Testis (tissue), 3 donors: ENCODE data around the gene PDE7B. TPM values are rescaled to one million over a fixed set of nuclear protein-coding genes. Genes with fewer than 3 reads are reported as not detected.

Source experiments
- DNase-seq: peaks from one replicate; pipeline ENCODE4 v3.0.0-alpha.2; 2019
- H3K27ac ChIP-seq, 2 donors: fragments of 200-600 bp; sonication (generic); one replicate each; pipeline ENCODE4 v1.5.1; 2019
- H3K27me3 ChIP-seq: fragments of 200-600 bp; sonication (generic); one replicate; pipeline ENCODE4 v1.5.1; 2019
- H3K36me3 ChIP-seq: fragments of 200-600 bp; sonication (generic); one replicate; pipeline ENCODE4 v1.5.1; 2017; ENCODE audit warnings: low read depth; ENCODE audit errors: missing control alignments
- H3K4me1 ChIP-seq: fragments of 200-600 bp; sonication (generic); one replicate; pipeline ENCODE4 v1.5.1; 2019
- H3K4me3 ChIP-seq, 2 donors: fragments of 200-600 bp; sonication (generic); one replicate each; pipeline ENCODE4 v1.5.1; 2017 to 2019
- H3K9me3 ChIP-seq: fragments of 200-600 bp; sonication (generic); one replicate; pipeline ENCODE4 v1.5.1; 2017
- POLR2A ChIP-seq: fragments of 450-650 bp; IDR thresholded peaks from one replicate; pipeline ENCODE4 v1.6.1; 2017; ENCODE audit warnings: antibody characterized with exemption, mild to moderate bottlenecking, moderate library complexity
- WGBS, 2 donors: methylation state at CpG; one replicate each; pipeline ENCODE4 v1.1.5; 2018; 5-methylcytosine and 5-hydroxymethylcytosine counted together
- intact Hi-C: fragments of 100-400 bp; cut with DNase I; formaldehyde crosslinking; loops from one replicate; pipeline ENCODE4 v1.15.1; 2023; ENCODE audit warnings: low total_unique reads
- polyA plus RNA-seq: library from polyadenylated mRNA; stranded (reverse); fragments of 350-450 nt; fragmentation: Illumina TruSeq; extraction: RNeasy Lipid Tissue Mini Kit (QIAGEN cat#74804); gene quantifications from one replicate; pipeline ENCODE4 v1.2.3, GENCODE V29; 2014; ENCODE audit warnings: low read depth, low replicate concordance; ENCODE audit not compliant: insufficient read depth
- total RNA-seq, 2 donors: library from RNA; depleted of rRNA; stranded (reverse); fragments of >200 nt; gene quantifications; one replicate each; pipeline ENCODE4 v1.2.3, GENCODE V29; 2016
- TF ChIP-seq, protein P1 (sequence below), 3 experiments: fragments of 450-650 bp in 2 of 3; fragments of 200-600 bp in 1 of 3; sonication (generic) in 1 of 3; IDR thresholded peaks; one replicate each; pipeline ENCODE4 v1.5.1; 2016 to 2019; ENCODE audit warnings: antibody characterized with exemption in 3 of 3, mild to moderate bottlenecking in 2 of 3, moderate library complexity in 1 of 3

PDE7B gene
- total and polyA plus RNA-seq, 3 donors from 2014 or later: 3.7 to 6.9 (median 4.4) TPM

DNA sequence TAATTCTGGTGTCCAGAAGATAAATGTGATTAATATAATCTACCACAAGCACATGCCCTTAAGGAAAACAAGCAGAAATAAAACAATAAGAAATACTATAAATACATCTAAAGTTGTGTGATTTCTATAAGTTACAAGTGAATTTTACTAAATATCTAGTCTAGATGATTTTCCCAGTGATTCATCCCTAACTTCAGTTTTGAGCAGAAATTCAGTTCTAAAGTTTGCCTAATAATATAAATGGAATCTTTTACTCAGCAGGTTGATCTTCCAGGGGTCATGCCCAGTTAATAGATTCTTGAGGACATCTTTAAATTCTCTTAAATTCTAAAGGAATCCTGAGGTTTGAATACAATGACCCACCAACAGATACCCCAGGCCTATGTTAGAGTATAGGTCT lies 37.3 kb downstream of the PDE7B start:
- no peak for DNase-seq
- no peak overlapping the region for H3K4me3 ChIP-seq
- no peaks in the 10 kb centered on the region for H3K27me3 ChIP-seq
- H3K4me1 ChIP-seq: no peaks in the 10 kb centered on the region
- H3K9me3 ChIP-seq: no peaks in the 10 kb centered on the region
- no peak overlapping the region for H3K27ac ChIP-seq
- no peaks in the 10 kb centered on the region for H3K36me3 ChIP-seq
- TF ChIP-seq, protein P1, sequence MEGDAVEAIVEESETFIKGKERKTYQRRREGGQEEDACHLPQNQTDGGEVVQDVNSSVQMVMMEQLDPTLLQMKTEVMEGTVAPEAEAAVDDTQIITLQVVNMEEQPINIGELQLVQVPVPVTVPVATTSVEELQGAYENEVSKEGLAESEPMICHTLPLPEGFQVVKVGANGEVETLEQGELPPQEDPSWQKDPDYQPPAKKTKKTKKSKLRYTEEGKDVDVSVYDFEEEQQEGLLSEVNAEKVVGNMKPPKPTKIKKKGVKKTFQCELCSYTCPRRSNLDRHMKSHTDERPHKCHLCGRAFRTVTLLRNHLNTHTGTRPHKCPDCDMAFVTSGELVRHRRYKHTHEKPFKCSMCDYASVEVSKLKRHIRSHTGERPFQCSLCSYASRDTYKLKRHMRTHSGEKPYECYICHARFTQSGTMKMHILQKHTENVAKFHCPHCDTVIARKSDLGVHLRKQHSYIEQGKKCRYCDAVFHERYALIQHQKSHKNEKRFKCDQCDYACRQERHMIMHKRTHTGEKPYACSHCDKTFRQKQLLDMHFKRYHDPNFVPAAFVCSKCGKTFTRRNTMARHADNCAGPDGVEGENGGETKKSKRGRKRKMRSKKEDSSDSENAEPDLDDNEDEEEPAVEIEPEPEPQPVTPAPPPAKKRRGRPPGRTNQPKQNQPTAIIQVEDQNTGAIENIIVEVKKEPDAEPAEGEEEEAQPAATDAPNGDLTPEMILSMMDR (IDR thresholded peaks at IDR 0.05): no peak
- TF ChIP-seq POLR2A: no peak
- intact Hi-C loops: no loop called here

DNA sequence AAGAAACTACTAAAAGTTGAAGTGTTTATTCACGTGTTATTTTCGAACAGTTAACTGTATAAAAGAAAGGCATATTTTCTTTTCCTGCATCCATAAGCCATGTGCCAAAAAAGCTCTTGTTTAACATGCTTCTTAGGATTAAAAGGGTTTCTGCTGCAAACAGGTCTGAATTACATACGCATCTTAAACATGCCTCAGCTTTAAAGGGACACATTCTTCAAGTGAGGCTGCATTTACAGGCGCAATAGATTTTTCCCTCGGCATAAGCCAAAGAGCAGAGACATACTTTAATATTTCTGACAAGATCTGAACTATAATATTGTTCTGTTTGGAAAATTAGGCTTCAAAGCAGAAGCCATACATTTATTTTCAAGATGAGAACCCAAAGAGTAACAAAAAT lies 39.4 kb downstream of the PDE7B start:
- Histone ChIP-seq H3K4me3 (no peak overlapping the region), H3K27ac (no peak overlapping the region), H3K9me3 (no peaks in the 10 kb centered on the region), H3K4me1 (peaks cover 2% of the 10 kb centered on the region), H3K36me3 (no peaks in the 10 kb centered on the region), H3K27me3 (no peaks in the 10 kb centered on the region)
- TF ChIP-seq POLR2A: no peak
- TF ChIP-seq, protein P1 (IDR thresholded peaks at IDR 0.05): no peak
- intact Hi-C loops: no loop called here
- 49 to 68% methylated on average over 5 of the region's 5 CpGs for WGBS, 2 donors
- DNase-seq: no peak

DNA sequence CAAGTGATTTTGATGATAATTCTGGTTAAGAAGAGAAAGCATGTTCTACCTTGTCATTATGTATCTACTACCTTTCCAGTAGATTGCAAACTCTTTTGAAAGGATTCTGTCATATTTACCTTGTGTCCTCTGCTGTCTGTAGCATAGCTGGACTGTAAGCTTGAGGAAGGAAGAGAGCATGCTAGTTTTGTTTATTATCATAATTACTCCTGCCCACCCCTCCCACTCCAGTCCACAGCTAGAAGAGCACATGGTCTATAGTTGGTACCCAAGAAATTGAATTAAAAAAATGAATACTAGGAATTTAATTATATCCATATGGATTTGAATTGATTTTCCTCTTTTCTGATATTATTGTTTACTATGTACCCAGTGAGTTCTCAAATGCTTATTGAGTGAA lies 40.2 kb downstream of the PDE7B start:
- TF ChIP-seq POLR2A: no peak
- TF ChIP-seq, protein P1 (IDR thresholded peaks at IDR 0.05): no peak
- DNase-seq: no peak
- Histone ChIP-seq H3K27ac (no peak overlapping the region), H3K9me3 (no peaks in the 10 kb centered on the region), H3K4me3 (no peak overlapping the region), H3K27me3 (no peaks in the 10 kb centered on the region), H3K4me1 (peaks cover 2% of the 10 kb centered on the region), H3K36me3 (no peaks in the 10 kb centered on the region)
- intact Hi-C loops: no loop called here

DNA sequence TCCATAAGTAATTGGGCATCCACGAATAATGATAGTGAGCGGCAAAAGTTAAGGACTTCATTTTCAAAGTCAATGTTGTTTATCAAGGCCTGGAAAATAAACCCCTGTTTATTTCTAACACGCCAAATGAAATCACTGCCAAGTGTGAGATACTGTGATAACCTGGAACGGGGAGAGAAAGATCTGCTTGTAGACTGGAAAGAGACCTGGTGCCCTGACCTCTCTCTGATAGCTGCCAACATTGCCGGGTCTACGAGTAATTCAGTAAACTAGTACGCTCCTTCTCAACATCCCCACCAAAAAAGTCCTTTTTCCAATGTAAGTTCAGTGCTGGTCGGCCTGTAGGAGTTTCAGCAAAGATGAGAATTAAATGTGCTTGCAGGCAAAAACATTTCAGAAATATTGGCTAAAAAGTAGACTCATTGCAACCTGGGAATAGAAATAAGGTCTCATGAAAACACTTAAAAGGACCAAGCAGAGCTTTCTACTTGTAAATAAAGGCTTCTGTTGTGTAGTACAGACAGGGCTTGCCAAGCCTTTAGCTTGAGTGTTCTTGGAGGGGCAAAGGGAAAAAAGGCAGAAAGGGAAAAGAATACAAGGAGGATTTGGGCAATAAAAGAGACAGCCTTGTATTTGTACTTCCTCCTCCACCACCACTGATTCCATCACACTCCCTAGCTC lies 43.9 kb downstream of the PDE7B start:
- H3K27ac ChIP-seq: no peak overlapping the region
- no peaks in the 10 kb centered on the region for H3K27me3 ChIP-seq
- no peaks in the 10 kb centered on the region for H3K36me3 ChIP-seq
- no peak for DNase-seq
- TF ChIP-seq POLR2A: no peak
- TF ChIP-seq, protein P1 (IDR thresholded peaks at IDR 0.05): no peak
- WGBS, 2 donors: 54 to 73% methylated on average over 8 of the region's 8 CpGs
- peaks cover 2% of the 10 kb centered on the region for H3K4me1 ChIP-seq
- intact Hi-C loops: no loop called here
- H3K9me3 ChIP-seq: no peaks in the 10 kb centered on the region
- H3K4me3 ChIP-seq: no peak overlapping the region

DNA sequence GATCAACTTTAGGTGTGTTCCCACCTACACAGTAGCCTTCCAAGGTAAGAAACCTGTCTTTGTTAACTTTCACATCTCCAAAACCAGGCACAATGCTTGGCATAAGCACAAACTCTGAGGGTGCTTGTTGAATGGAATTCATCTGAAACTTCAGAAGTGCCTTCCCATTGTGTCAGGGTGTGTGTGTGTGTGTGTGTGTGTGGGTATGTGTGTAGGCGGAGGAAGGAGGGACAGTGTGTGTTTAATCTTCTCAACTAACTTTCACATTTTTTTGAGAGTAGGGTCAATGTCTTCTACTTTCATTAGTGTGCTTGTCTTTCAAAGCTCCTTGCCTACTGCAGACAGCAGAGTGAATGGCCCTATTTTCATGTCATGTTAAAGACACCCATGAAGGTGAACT lies 45.6 kb downstream of the PDE7B start:
- 91 to 95% methylated on average over 1 of the region's 1 CpG for WGBS, 2 donors
- Histone ChIP-seq H3K9me3 (no peaks in the 10 kb centered on the region), H3K4me1 (peaks cover 9% of the 10 kb centered on the region), H3K4me3 (no peak overlapping the region), H3K27ac (no peak overlapping the region), H3K36me3 (no peaks in the 10 kb centered on the region), H3K27me3 (no peaks in the 10 kb centered on the region)
- DNase-seq: no peak
- intact Hi-C loops: no loop called here
- TF ChIP-seq POLR2A: no peak
- TF ChIP-seq, protein P1 (IDR thresholded peaks at IDR 0.05): no peak
